ENCODE measurements around the gene NT5DC3.

NT5DC3 gene

GRCh38 chr12:103840876-103841689, at the start of gene NT5DC3:
NT5DC3 (minus strand) TSS chr12:103841234; CDS start chr12:103841156, 78 bp downstream.
- no peak for TF ChIP-seq CTCF (IDR thresholded peaks at IDR 0.05)

- no peak for TF ChIP-seq CTCF (IDR thresholded peaks at IDR 0.05)
These were observed 46.7 kb upstream of the NT5DC3 start for GRCh38 chr12:103887738-103888137.

- TF ChIP-seq CTCF (IDR thresholded peaks at IDR 0.05), result no peak
These were observed 45.3 kb upstream of the NT5DC3 start for GRCh38 chr12:103886195-103886797.

- TF ChIP-seq CTCF (IDR thresholded peaks at IDR 0.05), result peak; percentile 54
These were observed 43.3 kb upstream of the NT5DC3 start for GRCh38 chr12:103884316-103884715.

- no peak for TF ChIP-seq CTCF (IDR thresholded peaks at IDR 0.05)
These were observed 42.9 kb upstream of the NT5DC3 start for GRCh38 chr12:103883908-103884307.

- TF ChIP-seq CTCF (IDR thresholded peaks at IDR 0.05), result no peak
These were observed 42.0 kb upstream of the NT5DC3 start for GRCh38 chr12:103882861-103883596.

GRCh38 chr12:103881261-103881660, 40.2 kb upstream of the NT5DC3 start:
- TF ChIP-seq CTCF (IDR thresholded peaks at IDR 0.05), result no peak
